GM13976 (cell line): ENCODE data around the gene MRPS14.

Experiments
- DNase-seq: peaks from one replicate; pipeline ENCODE4 v3.0.0; 2012; ENCODE audit warnings: low spot score
- in situ Hi-C: fragments of 300-500 bp; cut with MboI; formaldehyde crosslinking; loops from one replicate; pipeline ENCODE4 v1.12.0; 2022; ENCODE audit warnings: low sequenced_read_pairs, mixed read lengths, inconsistent platforms; ENCODE audit not compliant: unreplicated experiment
- TF ChIP-seq, protein P1 (sequence below): IDR thresholded peaks from 2 replicates; pipeline ENCODE4 v1.5.1; 2012; ENCODE audit warnings: borderline replicate concordance, mild to moderate bottlenecking; ENCODE audit not compliant: insufficient read depth; ENCODE audit errors: extremely low read depth, missing control alignments, control extremely low read depth

Gene MRPS14

DNA sequence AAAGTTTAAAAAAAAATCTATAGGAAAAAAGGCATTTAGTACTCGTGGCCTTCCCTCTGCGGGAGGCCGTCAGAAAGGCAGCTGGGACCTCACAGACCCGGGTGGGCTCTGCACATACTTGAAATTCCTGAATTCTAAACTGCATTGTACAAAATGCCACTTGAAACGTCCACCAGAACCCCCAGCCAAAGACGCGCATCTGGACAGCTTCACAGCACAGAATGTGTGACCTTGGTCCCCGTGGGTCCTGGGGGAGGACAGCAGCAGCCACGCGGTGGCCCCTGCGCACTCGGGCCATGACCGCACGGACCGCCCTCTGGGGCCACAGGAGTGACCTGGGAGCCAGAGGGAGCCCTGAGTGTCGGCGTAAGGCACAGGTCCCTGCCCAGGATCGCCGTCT is 20.6 kb upstream of the MRPS14 start:
- TF ChIP-seq, protein P1, sequence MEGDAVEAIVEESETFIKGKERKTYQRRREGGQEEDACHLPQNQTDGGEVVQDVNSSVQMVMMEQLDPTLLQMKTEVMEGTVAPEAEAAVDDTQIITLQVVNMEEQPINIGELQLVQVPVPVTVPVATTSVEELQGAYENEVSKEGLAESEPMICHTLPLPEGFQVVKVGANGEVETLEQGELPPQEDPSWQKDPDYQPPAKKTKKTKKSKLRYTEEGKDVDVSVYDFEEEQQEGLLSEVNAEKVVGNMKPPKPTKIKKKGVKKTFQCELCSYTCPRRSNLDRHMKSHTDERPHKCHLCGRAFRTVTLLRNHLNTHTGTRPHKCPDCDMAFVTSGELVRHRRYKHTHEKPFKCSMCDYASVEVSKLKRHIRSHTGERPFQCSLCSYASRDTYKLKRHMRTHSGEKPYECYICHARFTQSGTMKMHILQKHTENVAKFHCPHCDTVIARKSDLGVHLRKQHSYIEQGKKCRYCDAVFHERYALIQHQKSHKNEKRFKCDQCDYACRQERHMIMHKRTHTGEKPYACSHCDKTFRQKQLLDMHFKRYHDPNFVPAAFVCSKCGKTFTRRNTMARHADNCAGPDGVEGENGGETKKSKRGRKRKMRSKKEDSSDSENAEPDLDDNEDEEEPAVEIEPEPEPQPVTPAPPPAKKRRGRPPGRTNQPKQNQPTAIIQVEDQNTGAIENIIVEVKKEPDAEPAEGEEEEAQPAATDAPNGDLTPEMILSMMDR = no peak
- in situ Hi-C loops = no loop called here
- DNase-seq = no peak

DNA sequence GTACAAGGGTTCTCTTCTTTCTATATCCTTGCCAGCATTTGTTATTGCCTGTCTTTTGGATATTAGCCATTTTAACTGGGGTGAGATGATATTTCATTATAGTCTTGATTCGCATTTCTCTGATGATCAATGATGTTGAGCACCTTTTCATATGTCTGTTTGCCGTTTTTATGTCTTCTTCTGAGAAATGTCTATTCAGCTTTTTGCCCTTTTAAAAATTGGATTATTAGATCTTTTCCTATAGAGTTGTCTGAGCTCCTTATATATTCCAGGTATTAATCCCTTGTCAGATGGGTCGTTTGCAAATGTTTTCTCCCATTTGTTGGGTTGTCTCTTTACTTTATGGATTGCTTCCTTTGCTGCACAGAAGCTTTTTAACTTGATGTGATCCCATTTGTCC is 19.4 kb upstream of the MRPS14 start:
- DNase-seq = no peak
- in situ Hi-C loops = no loop called here
- TF ChIP-seq, protein P1 = no peak

DNA sequence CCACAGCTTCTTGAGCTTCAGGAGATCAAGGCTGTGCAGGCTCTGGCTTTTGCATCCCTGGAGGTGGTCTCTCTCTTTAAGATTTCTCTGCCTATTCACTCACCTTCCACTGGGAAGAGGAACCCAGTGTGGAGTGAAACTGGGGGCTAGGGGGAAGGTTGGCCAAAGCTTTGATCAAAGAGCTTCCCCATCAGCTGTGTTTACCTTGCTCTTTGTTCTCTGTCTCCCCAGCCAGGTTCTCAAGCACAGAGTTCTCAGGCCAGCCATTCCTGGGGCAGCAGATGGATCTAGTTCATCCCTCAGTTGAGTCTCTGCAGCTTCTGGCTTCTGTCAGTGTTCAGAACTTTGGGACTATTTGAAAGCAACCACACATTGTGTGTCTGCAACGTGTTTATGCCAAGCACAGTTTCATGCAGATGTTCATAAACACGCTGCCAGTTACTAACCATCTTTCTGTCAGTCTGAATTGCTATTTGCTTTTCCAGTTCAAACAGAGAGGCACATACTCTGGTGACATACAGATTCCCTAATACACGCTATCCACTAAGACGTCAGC is 17.2 kb upstream of the MRPS14 start:
- in situ Hi-C loops = no loop called here
- DNase-seq = no peak
- TF ChIP-seq, protein P1 = no peak

DNA sequence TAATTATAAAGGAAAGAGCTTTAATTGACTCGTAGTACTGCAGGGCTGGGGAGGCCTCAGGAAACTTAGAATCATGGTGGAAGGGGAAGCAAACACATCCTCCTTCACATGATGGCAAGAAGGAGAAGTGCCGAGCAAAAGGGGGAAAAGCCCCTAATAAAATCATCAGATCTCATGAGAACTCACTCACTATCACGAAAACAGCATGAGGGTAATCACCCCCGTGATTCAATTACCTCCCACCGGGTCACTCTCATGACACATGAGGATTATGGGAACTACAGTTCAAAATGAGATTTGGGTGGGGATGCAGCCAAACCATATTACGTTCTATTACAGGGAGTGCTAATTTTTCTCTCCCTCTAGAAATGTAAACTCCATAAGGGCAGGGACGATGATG is 14.2 kb upstream of the MRPS14 start:
- in situ Hi-C loops = no loop called here
- TF ChIP-seq, protein P1 = no peak
- DNase-seq = no peak

DNA sequence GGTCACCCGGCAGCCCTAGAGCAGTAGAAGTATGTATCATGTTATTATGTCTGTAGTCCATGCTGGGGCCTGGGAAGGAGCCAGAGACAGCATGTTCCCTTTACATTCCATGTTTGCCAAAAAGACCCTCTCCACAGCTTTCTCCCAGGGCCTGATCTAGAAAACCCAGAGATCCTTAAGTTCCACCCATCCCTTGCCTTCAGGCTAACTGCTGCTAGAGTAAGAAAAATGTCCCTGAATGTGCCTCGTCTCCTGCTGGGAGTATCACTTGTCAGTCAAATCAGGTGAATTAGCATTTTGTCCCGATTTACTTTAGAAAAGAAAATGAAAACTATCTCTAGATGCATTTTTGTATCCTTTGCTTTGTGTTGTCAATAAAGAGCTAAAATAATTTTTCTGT is 13.3 kb upstream of the MRPS14 start:
- TF ChIP-seq, protein P1 = no peak
- in situ Hi-C loops = no loop called here

GRCh38 chr1:175035865-175036264 is 12.6 kb upstream of the MRPS14 start:
- in situ Hi-C loops = no loop called here
- no peak for DNase-seq
- TF ChIP-seq, protein P1 = no peak

More for the DNA sequence above, 13.3 kb upstream of the MRPS14 start:
- DNase-seq = no peak

DNA sequence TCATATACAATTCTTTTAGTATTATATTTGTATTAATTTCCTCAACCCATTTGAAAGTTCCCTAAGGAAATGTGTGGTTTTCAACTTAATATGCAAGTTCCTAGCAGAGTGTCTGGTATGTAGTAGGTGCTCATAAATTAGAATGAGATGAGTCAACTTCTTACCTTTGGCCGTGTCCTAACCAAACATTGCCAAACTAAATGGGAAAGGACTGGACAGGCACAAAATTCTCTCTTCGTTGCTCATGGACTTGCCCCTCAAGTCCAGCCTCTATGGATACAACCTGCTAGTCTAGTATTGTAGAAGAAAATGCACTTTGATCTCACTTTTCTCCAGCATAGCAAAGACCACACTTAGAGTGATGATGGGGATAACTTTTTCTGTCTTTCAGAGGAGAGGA is 11.6 kb upstream of the MRPS14 start:
- DNase-seq = no peak
- TF ChIP-seq, protein P1 = no peak
- in situ Hi-C loops = loop anchor here (5.0 kb wide), 1 partner anchor 78 kb away; no protein-coding TSS in a partner anchor
